Adipocyte (in vitro differentiated cells): ENCODE measurements around the gene PDZK1IP1.

Source experiments
- DNase-seq: peaks from one replicate; pipeline ENCODE4 v3.0.0-alpha.2; 2015; ENCODE audit warnings: low read depth
- H3K27me3 ChIP-seq: replicated peaks from 2 replicates; pipeline ENCODE4 v1.7.0; 2013; ENCODE audit warnings: mild to moderate bottlenecking, low read length, moderate library complexity; ENCODE audit not compliant: control insufficient read depth, insufficient read depth
- H3K36me3 ChIP-seq: 2 replicates; pipeline ENCODE4 v1.7.0; 2013; ENCODE audit warnings: low read length, mild to moderate bottlenecking, moderate library complexity; ENCODE audit not compliant: control insufficient read depth, insufficient read depth, severe bottlenecking
- H3K4me1 ChIP-seq: 2 replicates; pipeline ENCODE4 v1.7.0; 2013; ENCODE audit warnings: mild to moderate bottlenecking, low read length, moderate library complexity; ENCODE audit not compliant: control insufficient read depth, insufficient read depth
- H3K4me3 ChIP-seq: 2 replicates; pipeline ENCODE4 v1.7.0; 2013; ENCODE audit warnings: mild to moderate bottlenecking, low read length, moderate library complexity
- H3K9ac ChIP-seq: 2 replicates; pipeline ENCODE4 v1.7.0; 2013; ENCODE audit warnings: mild to moderate bottlenecking, low read length, moderate library complexity
- H3K9me3 ChIP-seq: 2 replicates; pipeline ENCODE4 v1.7.0; 2013; ENCODE audit warnings: mild to moderate bottlenecking, low read length, moderate library complexity; ENCODE audit not compliant: control insufficient read depth

PDZK1IP1 gene

GRCh38 chr1:47189844-47190508 is at the start of gene PDZK1IP1:
TSS of gene PDZK1IP1 (minus strand) at chr1:47190036. CDS start at chr1:47189932, 104 bp downstream.
- no peaks in the 10 kb centered on the region for H3K9me3 ChIP-seq
- H3K4me1 ChIP-seq = peaks cover 36% of the 10 kb centered on the region
- H3K27me3 ChIP-seq = no peaks in the 10 kb centered on the region
- H3K9ac ChIP-seq = no peak within 1 kb of the TSS
- no peaks in the 10 kb centered on the region for H3K36me3 ChIP-seq
- peak; percentile 80 for DNase-seq
- H3K4me3 ChIP-seq = no peak within 1 kb of the TSS

GRCh38 chr1:47238935-47239592 is 49.2 kb upstream of the PDZK1IP1 start:
- DNase-seq = no peak
- H3K9ac ChIP-seq = no peak overlapping the region
- H3K9me3 ChIP-seq = no peaks in the 10 kb centered on the region
- no peak overlapping the region for H3K4me3 ChIP-seq
- no peaks in the 10 kb centered on the region for H3K36me3 ChIP-seq
- H3K27me3 ChIP-seq = peaks cover 52% of the 10 kb centered on the region
- peaks cover 6% of the 10 kb centered on the region for H3K4me1 ChIP-seq

GRCh38 chr1:47235806-47236205 is 46.0 kb upstream of the PDZK1IP1 start:
- no peak for DNase-seq
- Histone ChIP-seq H3K36me3 (no peaks in the 10 kb centered on the region), H3K4me3 (no peak overlapping the region), H3K27me3 (peaks cover 53% of the 10 kb centered on the region), H3K4me1 (peaks cover 11% of the 10 kb centered on the region), H3K9ac (no peak overlapping the region), H3K9me3 (no peaks in the 10 kb centered on the region)

- Histone ChIP-seq H3K27me3 (peaks cover 54% of the 10 kb centered on the region), H3K4me3 (no peak overlapping the region), H3K4me1 (peaks cover 11% of the 10 kb centered on the region), H3K36me3 (no peaks in the 10 kb centered on the region), H3K9ac (no peak overlapping the region), H3K9me3 (no peaks in the 10 kb centered on the region)
- no peak for DNase-seq
Measured at GRCh38 chr1:47235241-47235681, 45.4 kb upstream of the PDZK1IP1 start.

GRCh38 chr1:47233186-47233585 is 43.4 kb upstream of the PDZK1IP1 start:
- Histone ChIP-seq H3K9me3 (no peaks in the 10 kb centered on the region), H3K4me1 (peaks cover 11% of the 10 kb centered on the region), H3K36me3 (no peaks in the 10 kb centered on the region), H3K27me3 (peaks cover 62% of the 10 kb centered on the region), H3K4me3 (no peak overlapping the region), H3K9ac (no peak overlapping the region)
- no peak for DNase-seq

DNA sequence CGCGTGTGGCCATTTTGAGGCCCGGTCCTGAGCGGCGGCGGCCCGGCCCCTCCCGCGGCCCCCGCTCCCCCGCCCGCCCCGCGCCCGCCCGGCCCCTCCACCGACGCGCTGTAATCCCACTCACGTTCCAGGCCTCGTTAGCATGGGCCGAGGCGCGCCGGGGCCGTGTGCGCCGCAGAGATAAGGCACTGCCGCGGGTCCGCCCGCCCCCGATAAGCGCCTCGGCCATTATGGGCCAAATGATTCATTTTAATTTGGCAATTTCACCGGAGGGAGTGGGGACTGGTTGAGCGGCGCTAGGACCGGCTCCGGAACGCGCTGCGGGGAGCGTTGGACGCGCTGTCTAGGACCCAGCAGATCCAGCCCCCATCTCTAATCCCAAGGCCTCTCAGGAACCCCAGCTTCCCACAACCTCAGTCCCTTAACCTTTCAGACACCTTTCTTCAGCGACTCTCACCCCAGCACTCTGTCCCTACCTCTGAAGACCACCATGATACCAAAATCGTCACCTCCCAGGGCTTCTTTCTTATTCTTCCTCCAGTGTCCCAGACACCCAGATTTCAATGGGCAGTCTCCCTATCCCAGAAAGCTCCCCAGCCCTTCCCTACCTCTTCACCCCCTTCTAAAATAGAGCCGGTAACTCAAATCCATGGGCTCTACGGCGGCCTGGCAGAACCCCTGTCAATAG is 42.5 kb upstream of the PDZK1IP1 start, which contains the start of gene TAL1:
Gene TAL1, minus strand, starts transcription at position 39 of the 688 bp plus-strand sequence. CDS start 6,337 bp downstream, outside the sequence.
- Histone ChIP-seq H3K27me3 (peaks cover 70% of the 10 kb centered on the region), H3K4me1 (peaks cover 9% of the 10 kb centered on the region), H3K9ac (no peak within 1 kb of the TSS), H3K4me3 (peak within 1 kb of the TSS; percentile 52), H3K36me3 (no peaks in the 10 kb centered on the region), H3K9me3 (no peaks in the 10 kb centered on the region)
- no peak for DNase-seq

GRCh38 chr1:47231301-47232186 is 41.7 kb upstream of the PDZK1IP1 start:
- no peaks in the 10 kb centered on the region for H3K36me3 ChIP-seq
- peaks cover 5% of the 10 kb centered on the region for H3K4me1 ChIP-seq
- peak; percentile 39 for DNase-seq
- no peaks in the 10 kb centered on the region for H3K9me3 ChIP-seq
- H3K9ac ChIP-seq = no peak overlapping the region
- H3K27me3 ChIP-seq = peaks cover 78% of the 10 kb centered on the region
- H3K4me3 ChIP-seq = peak overlapping the region; percentile 52

DNA sequence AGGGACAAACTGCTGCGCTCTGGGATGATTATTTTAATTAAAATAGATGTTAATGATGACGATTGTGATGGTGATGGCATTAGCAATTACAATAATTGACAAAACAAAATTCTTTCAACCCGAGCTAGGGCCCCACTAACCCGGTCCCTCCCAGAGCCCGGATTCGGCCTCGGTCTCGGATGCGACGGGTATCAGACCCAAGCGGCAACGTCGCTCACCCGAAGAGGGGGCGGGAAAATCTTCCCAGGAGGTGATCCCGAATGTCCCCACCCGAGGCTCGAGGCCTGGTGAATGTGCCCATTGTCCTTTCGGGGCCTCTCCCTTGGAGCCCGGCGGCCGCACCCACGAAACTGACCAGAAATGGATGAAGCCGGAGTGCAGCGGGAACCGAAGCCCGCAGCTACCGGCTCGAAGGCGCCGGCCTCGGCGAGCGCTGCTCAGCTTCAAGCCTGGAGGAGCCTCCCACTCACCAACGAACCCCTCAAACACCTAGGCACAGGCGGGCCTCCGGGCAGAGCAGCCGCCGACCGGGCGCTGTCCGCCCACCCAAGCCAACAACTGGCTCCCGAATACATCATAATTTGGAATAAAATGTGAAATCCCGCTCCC is 41.0 kb upstream of the PDZK1IP1 start:
- no peaks in the 10 kb centered on the region for H3K9me3 ChIP-seq
- no peak overlapping the region for H3K4me3 ChIP-seq
- H3K4me1 ChIP-seq = peaks cover 5% of the 10 kb centered on the region
- peaks cover 81% of the 10 kb centered on the region for H3K27me3 ChIP-seq
- no peak for DNase-seq
- no peak overlapping the region for H3K9ac ChIP-seq
- H3K36me3 ChIP-seq = no peaks in the 10 kb centered on the region

GRCh38 chr1:47229886-47230691 is 40.3 kb upstream of the PDZK1IP1 start:
- no peak overlapping the region for H3K9ac ChIP-seq
- no peaks in the 10 kb centered on the region for H3K9me3 ChIP-seq
- no peak overlapping the region for H3K4me3 ChIP-seq
- DNase-seq = no peak
- H3K27me3 ChIP-seq = peaks cover 82% of the 10 kb centered on the region
- H3K4me1 ChIP-seq = peaks cover 5% of the 10 kb centered on the region
- H3K36me3 ChIP-seq = no peaks in the 10 kb centered on the region
